ENCODE measurements around the gene MAP3K20.
"Not testable (repeated sequence)": the region's sequence is repeated elsewhere in the genome, so short reads cannot be mapped to it uniquely, and the experiment has no call there.

MAP3K20 gene

DNA sequence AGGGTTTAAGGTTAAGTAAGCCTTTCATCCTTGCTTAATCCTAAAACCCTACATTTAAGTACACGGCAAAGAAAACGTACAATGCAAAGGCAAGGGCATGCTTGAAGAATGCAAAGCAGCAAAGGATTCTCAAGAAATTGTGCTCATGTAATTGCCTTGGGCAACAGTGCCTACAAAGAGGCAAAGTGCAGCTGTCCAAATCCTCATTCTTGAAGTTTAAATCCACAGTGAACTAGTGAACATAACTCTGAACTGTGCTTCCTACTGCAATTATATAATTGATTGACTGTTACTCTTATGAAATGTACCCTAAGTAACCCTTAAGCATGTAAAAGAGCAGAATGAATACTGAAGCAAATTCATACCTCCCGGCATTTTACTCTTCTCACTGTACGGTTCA, 85.4 kb downstream of the MAP3K20 start:
- DNase-seq (ENCODE audit: low read depth, low spot score) = no peak

DNA sequence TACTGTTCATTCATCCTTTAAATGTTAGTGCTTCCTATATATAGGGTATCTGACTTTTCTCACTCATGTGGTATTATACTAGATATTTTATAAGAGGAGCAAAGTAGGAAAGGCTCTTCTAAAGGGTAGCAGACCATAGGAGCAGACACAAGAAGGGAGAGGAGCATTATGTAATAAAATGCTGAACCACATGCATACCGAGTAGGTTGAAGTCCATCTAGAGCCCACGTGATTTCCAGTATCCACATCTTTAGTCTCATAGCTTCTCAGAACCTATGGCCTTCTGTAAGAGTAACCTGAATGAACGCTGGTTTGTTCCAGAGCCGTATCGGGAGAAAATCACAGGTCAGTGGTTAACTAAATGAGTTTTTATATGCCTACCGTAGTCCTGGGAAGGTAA, 85.9 kb downstream of the MAP3K20 start:
- no peak for DNase-seq (ENCODE audit: low read depth, low spot score)

DNA sequence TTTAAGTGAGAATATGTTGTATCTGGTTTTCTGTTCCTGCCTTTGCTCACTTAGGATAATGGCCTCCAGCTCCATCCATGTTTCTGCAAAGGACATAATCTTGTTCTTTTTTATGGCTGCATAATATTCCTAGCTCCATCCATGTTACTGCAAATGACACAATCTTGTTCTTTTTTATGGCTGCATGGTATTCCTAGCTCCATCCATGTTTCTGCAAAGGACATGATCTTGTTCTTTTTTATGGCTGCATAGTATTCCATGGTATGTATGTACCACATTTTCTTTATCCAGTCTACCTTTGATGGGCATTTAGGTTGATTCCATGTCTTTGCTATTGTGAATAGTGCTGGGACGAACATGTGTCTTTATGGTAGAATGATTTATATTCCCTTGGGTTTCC, 87.7 kb downstream of the MAP3K20 start:
- DNase-seq (ENCODE audit: low read depth, low spot score) = not testable (repeated sequence)

DNA sequence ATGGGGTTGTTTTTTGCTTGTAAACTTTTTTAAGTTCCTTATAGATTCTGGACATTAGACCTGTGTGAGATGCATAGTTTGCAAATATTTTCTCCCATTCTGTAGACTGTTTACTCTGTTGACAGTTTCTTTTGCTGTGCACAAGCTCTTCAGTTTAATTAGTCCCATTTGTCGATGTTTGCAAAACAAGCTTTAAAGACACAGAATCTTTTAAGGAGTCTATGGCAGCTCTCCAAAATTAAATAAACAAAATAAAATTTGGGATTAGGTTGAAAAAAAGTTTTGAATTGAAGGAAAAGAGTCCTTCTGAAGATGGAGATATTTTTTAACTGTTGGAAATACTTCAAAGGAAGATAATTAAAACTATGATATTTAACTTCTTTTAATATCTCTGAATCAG, 88.8 kb downstream of the MAP3K20 start:
- no peak for DNase-seq (ENCODE audit: low read depth, low spot score)

DNA sequence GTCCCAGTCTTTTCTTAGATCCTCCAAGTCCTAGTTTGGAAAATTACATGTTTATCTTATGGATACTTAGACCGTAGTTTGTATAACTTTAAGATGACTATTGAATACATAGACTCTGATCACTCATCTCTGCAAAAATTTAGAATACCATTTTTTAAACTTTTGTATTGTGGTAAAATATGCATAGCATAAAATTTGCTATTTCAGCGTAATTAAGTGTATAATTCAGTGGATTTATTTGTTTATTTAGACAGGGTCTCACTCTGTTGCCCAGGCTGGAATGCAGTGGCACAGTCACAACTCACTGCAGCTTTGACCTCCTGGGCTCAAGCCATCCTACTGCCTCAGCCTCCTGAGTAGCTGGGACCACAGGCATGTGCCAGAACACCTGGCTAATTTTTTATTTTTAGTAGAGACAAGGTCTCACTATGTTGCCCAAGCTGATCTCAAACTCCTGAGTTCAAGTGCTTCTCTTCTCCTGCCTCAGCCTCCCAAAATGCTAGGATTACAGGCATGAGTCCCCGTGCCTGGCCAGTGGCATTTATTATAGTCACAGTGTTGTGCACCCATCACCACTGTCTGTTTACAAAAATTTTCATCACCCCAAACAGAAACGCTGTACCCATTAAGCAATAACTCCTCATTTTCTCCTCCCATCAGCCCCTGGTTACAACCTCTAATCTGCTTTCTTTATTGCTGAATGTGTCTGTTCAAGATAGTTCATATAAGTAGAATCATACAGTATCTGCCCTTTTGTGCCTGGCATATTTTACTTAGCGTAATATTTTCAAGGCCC, 90.0 kb downstream of the MAP3K20 start:
- no peak for DNase-seq (ENCODE audit: low read depth, low spot score)

DNA sequence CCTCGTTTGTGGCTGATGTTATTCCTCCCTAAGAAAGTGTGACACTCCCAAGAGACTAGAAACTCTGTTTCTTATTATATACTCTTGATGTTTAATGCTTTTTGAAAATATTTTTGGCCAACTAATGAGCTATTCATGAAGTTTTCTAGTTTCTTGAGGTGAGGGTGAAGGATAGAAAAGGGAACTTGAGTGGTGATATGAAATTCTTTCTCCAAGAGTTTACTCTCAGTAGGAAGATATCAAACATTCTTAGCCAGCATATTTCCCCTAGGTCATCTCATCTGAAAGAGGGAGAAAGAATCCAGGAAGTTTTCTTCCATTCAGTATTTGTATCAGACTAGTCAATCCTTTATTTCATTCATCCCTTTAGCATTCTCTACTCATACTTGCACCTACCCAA, 95.7 kb downstream of the MAP3K20 start:
- no peak for DNase-seq (ENCODE audit: low read depth, low spot score)

DNA sequence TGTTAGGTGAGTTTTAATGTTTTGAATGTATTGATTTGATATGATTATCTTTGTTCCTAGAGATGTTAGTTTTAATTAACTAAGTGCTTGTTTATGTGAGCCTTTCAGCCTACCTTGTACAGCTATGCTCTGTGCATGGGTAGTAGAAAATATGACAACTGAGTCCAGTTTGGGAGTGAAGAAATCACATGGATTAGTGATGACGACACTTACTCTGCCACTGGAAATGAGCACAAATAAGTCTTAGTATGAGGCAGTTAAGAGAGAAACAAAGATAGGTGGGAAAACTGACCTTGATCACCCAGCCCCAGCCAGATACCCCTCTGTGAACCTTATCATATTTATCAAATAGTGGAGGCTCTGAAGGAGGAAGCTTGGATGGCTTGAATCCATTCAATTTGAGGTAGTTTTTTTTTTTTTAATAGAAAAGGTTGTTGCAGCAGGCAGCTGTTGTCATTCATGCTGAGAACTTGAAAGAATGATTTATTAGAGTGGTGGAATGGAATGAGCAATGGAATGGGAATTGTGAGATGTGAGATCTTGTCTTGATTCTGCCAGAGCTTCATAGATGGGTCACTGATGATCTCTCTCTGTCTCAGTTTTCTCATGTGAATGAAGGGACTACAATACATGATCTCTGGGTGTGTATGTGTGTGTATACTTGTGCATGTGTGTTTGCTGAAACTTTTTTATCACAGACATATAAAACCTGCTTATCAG, 96.4 kb downstream of the MAP3K20 start:
- no peak for DNase-seq (ENCODE audit: low read depth, low spot score)

DNA sequence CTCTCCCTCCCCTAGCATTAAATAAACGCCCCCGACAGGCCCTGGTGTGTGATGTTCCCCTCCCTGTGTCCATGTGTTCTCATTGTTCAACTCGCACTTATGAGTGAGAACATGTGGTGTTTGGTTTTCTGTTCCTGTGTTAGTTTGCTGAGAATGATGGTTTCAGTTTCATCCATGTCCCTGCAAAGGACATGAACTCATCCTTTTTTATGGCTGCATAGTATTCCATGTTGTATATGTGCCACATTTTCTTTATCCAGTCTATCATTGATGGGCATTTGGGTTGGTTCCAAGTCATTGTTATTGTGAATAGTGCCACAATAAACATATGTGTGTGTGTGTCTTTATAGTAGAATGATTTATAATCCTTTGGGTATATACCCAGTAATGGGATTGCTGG, 98.7 kb downstream of the MAP3K20 start:
- DNase-seq (ENCODE audit: low read depth, low spot score) = not testable (repeated sequence)

DNA sequence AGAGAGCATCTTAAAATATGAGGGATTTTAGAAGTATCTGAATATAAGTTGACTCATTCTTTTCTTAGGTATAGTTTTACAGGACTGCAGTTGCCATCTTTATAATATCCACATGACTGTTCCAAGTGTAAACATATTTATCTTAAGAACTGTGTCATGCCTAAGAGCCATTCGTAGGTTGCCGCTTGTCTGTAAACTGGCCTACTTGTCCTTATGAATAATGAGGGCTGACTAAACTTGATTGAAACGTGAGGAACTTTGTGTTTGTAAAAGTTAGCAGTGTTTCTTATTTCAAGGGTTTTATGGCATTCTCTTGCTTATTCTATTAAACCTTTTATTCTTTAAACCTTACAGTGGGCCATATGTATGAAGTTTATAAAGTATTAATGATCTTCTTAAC, 99.6 kb downstream of the MAP3K20 start:
- no peak for DNase-seq (ENCODE audit: low read depth, low spot score)

DNA sequence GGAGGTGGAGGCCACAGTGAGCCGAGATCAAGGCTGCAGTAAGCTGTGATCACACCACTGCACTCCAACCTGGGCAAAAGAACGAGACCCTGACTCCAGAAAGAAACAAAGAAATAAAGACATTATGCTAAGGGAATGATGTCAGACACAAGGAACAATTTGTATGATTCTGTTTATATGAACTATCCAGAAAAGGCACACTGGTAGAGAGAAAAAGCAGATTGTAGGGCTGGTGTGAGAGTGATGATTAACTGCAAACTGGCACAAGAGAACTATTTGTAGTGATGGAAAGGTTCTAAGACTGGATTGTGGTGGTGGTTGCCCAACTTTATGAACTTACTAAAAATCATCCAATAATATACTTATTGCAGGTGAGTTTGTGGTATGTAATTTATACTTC, 106.3 kb downstream of the MAP3K20 start:
- DNase-seq (ENCODE audit: low read depth, low spot score) = no peak

DNA sequence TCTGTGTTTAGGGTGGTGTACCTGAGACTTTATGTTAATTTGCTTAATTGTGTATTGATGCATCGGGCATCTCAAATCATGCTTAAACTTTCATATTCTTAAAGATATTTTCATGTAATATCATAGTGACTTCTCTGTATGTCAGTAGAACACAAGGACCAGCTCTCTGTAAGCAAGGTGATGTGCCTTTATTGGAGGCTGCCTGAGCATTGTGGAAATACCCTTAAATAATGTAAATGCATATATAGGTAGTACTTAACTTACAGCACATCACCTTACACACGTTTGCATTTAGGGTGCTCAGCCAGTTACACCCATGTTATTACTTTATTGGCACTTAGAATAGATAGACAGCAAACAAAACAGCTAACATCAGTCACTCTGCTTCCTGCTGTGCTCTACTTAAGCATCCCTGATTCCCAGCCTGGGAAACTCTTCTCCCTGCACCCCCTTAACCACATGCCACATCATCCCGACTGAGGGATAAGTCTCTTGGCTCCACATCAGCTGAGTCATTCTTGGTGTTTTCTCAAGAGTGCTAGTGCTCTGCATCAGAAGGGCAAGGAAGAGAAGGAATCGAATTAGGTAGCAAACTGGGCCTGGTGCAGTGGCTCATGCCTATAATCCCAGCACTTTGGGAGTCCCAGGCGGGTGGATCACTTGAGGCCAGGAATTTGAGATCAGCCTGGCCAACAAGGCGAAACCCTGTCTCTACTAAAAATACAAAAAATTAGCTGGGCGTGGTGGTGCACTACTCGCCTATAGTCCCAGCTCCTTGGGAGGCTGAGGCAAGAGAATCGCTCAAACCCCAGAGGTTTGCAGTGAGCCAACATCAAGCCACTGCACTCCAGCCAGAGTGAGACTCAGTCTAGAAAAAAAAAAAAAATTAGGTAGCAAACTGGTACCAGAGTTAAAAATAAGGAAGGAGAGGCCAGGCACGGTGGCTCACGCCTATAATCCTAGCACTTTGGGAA, 108.7 kb downstream of the MAP3K20 start:
- peak; percentile 95 for DNase-seq (ENCODE audit: low read depth, low spot score)

DNA sequence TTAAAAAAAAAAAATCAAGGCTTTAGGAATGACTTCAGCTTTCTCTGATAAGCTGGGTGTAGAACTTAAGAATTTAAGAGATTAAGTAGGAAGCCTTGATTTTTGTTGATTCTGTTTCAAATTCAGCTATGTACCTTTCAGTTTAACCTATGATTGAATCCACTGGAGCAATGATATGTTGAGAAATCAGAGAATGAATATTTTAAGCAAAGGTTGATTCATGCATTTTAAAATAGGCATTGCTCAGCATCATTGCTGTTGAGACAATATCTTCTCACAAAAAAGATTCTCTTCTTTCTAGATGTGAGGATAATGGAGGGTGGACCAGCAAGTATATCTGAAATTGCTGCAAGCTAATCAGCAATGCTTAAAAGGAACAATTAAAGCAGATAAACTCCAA, 109.8 kb downstream of the MAP3K20 start:
- DNase-seq (ENCODE audit: low read depth, low spot score) = no peak

DNA sequence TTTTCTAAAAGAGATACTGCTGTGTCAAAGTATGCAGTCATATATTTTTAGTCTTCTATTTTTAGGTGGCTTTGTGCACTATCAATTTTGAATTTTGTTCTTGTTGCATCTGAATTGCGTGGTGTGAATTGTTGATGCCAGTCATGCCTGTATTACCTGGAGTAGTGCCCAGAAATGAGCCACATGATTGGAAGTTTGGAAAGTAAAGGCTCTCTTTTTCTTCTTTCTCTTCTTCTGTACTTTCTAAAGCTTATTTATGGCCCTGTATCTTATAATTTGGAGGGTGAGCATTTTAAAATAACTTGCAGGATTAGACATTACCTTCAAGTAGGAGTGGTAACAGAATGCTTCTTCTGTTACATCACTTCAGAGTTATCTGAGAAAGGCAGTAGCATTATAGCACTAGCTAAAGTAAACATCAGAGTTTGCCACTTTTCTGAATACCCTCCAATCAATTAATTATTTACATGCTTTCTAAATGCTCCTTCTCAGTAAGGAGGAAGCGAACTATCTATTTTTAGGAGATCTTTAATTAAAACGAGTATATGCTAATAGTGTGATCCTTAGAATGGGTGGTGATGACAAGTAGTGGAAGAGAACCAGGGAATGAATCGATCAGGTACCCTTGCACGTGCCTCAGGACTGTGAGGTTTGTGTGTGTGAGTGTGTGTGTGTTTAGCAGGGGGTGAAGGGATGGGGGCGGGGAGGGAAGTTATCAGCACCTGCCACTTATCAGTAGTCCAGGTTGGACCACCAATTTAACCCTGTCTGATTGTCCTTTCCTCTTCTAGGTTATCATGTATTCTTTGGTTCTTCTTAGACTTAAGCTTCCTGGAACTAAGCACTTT, 112.5 kb downstream of the MAP3K20 start:
- no peak for DNase-seq (ENCODE audit: low read depth, low spot score)

DNA sequence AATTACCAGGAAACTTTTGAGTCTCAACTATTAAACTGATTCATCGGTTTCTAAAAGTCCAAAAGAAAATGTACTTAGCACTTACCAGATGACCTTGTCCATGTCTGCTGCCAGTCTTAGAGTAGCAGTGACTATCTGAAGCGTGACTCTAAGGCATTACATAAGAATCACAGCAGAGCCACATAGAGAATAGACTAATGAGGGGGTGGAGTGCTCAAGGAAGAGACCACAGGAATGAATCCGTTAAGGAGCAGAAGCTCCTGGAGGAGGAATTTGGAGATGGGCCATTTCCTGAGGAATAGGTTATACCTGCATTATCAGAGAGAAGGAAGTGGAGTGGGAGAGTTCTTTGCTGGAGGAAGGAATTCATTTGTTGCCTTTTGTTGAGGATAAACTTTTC, 116.0 kb downstream of the MAP3K20 start:
- DNase-seq (ENCODE audit: low read depth, low spot score) = no peak

DNA sequence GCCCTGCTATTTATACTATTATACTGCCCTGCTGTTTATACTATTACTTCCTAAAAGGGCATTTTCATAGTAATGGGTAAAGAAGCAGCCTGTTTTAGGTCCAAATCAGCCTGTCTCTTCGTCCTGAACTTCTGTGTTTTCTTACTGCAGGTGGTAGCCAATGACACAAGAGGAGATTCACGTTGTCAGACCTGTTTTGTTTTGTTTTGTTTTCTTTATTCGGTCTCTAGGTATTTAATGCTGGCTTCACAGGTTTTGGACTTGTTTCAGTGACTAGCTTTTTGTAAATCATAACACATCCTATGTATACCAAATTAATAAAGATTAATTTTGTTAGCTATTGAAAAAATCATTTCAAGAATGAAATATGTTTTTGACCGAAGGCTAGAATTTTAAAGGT, 116.4 kb downstream of the MAP3K20 start:
- no peak for DNase-seq (ENCODE audit: low read depth, low spot score)

DNA sequence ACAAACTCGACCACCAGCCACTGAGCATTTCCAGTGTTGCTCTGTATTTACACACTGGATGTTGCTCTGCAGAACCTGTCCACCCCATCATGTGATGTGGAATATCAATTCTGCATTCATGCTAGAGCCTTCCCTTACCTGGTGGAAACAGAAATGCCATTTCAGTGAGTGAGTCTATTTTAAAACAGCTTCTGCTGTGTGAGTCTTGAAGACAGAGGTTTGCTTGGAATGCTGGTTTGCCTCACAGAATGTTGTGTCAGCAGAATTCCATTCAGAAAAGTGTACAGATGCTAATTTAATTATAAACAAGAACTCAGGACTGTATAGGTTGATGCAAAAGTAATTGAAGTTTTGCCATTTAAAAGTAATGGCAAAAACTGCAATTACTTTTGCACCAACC, 118.3 kb downstream of the MAP3K20 start:
- DNase-seq (ENCODE audit: low read depth, low spot score) = no peak

DNA sequence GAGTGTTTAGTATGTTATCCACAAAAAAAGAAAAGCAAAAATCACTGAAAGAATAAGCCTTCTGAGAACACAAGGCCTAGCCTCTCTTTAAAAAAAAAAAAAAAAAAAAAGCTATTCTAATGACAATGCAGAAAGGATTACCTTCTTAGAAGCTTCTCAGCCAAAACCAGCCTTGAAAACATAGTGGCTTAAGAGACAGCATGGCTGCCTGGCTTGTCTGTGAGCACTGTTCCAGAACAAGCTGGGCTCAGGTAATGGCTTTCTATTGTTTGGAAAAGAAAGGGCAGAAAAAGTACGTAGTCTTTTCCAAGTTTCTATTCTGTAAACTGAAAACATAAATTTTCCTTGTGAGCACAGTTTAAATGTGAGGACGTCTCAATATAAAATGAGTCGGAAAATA, 119.5 kb downstream of the MAP3K20 start:
- DNase-seq (ENCODE audit: low read depth, low spot score) = no peak

DNA sequence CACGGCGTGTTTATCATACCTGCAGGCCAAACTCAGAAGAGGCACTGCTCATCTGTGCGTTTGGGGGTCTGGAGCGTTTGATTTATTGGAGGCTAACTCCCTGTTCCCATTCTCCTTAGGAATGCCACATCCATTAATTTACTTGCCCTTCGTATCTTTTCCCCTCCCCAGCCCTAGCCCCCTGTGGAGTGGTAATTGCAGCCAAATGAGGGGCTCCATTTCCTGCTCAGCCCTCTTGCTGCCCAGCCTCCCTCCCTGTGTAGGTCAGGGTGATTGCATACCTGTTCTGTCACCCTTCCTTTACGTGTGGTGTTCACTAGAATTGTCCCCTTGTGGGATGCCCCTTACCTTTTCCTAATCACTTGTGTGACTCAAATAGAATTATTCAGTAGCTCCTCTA, 120.4 kb downstream of the MAP3K20 start:
- no peak for DNase-seq (ENCODE audit: low read depth, low spot score)

DNA sequence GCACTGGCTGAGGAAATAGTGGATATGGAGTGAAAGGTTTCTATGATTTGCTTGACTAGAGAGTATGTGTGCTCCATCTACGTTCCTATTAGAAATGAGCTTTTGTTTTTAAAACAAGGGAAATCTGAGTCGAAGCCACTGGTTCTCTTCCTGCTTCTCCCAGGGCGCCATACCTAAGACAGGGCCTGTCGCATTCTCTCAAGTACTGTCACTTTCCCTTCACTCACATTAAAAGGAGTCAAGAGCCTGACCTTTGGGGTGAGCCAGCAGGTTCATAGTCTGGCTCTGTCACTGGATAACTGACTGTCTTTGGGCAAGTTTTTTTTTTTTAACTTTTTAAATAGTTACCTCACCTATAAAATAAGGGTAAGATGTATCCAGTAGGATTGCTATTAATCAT, 121.0 kb downstream of the MAP3K20 start:
- no peak for DNase-seq (ENCODE audit: low read depth, low spot score)

DNA sequence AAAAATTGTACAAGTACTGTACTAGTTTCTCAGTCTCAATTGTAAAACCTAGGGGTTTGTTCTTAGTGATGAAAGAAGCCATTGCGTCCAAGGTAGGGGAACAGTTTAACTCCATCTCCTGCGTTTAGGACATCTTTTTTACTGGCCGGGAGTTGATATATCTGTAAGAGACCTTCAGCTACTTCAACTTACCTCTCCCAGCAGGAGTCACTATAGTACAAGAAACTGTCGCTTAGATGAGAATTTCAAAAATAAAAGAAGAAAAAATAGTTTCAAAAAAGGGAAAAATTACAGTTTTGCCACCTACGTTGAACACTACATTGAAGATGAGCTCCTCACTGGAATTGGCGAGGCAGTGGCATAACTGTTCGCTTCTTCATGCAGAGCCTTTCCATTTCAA, 122.7 kb downstream of the MAP3K20 start:
- DNase-seq (ENCODE audit: low read depth, low spot score) = no peak

DNA sequence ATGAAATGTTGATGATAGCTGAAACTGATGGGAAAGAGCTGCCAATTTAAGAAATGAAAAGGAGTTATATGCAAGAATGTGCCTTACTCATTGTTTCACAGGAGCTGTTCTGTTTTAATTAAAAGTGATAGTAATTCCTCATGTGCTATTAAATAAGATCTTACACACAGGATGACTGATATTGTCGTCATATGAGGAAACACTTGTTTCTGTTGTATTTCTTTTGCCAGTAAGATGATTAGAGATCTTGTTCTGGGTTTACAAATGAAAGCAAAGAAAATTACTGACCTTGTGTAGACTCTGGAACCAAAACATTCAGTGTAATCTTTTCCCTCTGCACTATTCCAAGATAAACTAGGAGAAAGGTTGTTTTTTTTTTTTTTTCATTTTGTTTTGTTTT, 123.6 kb downstream of the MAP3K20 start:
- DNase-seq (ENCODE audit: low read depth, low spot score) = no peak
